NCI-H2107 (cell line): Measurements from ENCODE around the gene CREB3L1.
"Not testable (repeated sequence)": the region's sequence is repeated elsewhere in the genome, so short reads cannot be mapped to it uniquely, and the experiment has no call there.

Experiments used
- DNase-seq: peaks from one replicate; lab custom pipeline; 2025; lab: John Stamatoyannopoulos, UW

Gene CREB3L1

GRCh38 chr11:46249103-46249937 is 28.1 kb upstream of the CREB3L1 start:
- no peak for DNase-seq

GRCh38 chr11:46249938-46250744 is 27.3 kb upstream of the CREB3L1 start:
- DNase-seq: no peak

DNA sequence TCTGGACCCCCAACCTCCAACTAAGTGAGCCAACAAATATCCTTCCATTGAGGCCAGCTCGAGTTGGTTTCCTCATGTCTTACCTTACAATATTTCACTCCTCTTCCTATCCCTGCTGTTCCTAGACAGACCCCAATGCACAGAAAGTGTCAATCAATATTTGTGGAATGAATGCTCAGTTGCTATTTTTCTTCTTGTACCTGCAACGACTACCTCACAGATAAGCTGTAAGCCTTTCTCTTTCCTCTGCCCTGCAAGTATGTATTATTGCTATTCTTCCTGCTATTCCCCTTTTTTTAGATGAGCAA is 26.8 kb upstream of the CREB3L1 start:
- DNase-seq: no peak

- no peak for DNase-seq
Observed at GRCh38 chr11:46251954-46252353, 25.5 kb upstream of the CREB3L1 start.

GRCh38 chr11:46252373-46252914 is 25.0 kb upstream of the CREB3L1 start:
- no peak for DNase-seq

GRCh38 chr11:46253258-46254132 is 24.0 kb upstream of the CREB3L1 start:
- DNase-seq: no peak

DNA sequence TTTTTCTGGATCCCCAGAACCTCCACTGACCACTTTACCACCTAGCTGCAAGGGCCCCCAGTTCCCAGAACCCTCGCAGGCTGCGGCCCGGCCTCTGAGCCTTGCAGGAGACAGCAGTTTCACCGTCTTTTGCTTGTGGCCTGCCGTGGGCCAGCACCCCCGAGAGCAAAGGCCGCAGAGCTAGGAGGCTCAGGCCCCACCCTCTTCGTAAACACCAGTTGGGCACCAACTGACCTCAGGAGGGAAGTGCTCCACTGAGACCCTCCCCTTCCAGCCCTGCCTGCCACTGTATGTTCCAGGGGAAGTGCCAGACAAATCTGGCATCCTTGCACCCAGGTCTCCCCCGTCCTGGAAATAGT is 23.4 kb upstream of the CREB3L1 start:
- no peak for DNase-seq

DNA sequence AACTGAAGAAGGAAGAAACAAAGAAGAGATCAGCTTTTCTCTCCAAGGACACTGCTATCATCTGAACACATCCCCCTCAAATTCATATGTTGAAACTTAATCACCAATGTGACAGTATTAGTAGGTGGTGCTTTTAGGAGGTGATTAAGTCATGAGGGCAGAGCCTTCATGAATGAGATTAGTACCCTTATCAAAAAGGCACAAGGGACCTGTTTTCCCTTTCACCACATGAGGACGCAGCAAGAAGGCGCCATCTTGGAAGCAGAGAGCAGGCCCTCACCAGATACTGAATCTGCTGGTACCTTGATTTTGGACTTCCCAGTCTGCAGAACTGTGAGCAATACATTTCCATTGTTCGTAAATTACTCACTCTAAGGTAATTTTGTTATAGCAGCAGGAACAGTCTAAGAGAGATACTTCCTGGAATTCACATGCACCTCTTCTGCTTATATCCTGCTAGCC is 20.9 kb upstream of the CREB3L1 start:
- no peak for DNase-seq

DNA sequence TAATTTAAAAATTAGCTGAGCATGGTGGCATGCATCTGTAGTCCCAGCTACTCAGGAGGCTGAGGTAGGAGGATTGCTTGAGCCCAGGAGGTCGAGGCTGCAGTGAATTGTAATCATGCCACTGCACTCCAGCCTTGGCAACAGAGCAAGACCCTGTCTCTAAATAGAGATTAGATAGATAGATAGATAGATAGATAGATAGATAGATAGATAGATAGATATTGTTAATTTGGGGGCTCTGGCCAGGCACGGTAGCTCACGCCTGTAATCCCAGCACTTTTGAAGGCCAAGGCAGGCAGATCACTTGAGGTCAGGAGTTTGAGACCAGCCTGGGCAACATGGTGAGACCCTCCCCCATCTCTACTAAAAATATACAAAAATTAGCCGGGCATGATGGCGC is 18.1 kb upstream of the CREB3L1 start:
- not testable (repeated sequence) for DNase-seq

- DNase-seq: no peak
Observed at GRCh38 chr11:46259971-46260560, 17.4 kb upstream of the CREB3L1 start.

- DNase-seq: no peak
Observed at GRCh38 chr11:46263120-46263519, 14.3 kb upstream of the CREB3L1 start.

DNA sequence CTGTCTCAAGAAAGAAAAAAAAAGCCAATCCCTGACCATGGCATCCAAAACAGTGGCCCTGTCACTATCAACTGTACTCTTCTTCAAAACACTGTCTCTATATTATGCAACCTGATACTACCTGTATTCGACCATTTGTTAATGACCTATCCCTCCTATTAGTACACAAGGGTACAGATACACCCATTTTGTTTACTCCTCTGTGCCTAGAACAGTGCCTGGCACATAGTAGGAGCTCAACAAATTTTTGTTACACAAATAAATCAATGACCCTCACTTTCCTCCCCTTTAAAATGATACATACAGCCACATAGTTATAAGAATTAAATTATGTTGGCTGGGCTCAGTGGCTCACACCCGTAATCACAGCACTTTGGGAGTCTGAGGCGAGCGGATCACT is 13.4 kb upstream of the CREB3L1 start:
- no peak for DNase-seq

GRCh38 chr11:46264976-46265375 is 12.5 kb upstream of the CREB3L1 start:
- DNase-seq: no peak

GRCh38 chr11:46265764-46266163 is 11.7 kb upstream of the CREB3L1 start:
- no peak for DNase-seq

DNA sequence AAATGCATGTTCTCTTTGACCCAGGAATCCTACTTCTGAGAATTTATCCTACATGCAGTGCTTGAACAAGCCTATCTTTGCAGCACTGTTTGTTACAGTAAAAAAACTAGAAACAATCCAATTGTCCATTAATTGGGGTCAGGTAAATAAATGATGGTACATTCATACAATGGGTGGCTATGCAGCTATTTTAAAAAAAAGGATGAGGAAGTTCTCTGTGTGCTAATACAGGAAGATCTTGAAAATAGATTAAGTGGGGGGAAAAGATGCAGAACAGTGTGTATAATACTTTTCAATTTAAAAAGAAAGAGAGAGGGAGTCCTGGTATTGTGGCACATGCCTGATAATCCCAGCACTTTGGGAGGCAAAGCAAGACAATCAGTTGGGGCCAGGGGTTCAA is 9.5 kb upstream of the CREB3L1 start:
- DNase-seq: no peak

GRCh38 chr11:46270684-46271083 is 6.8 kb upstream of the CREB3L1 start:
- no peak for DNase-seq

GRCh38 chr11:46271407-46271806 is 6.1 kb upstream of the CREB3L1 start:
- DNase-seq: no peak

- no peak for DNase-seq
Observed at GRCh38 chr11:46271875-46272815, 5.3 kb upstream of the CREB3L1 start.

DNA sequence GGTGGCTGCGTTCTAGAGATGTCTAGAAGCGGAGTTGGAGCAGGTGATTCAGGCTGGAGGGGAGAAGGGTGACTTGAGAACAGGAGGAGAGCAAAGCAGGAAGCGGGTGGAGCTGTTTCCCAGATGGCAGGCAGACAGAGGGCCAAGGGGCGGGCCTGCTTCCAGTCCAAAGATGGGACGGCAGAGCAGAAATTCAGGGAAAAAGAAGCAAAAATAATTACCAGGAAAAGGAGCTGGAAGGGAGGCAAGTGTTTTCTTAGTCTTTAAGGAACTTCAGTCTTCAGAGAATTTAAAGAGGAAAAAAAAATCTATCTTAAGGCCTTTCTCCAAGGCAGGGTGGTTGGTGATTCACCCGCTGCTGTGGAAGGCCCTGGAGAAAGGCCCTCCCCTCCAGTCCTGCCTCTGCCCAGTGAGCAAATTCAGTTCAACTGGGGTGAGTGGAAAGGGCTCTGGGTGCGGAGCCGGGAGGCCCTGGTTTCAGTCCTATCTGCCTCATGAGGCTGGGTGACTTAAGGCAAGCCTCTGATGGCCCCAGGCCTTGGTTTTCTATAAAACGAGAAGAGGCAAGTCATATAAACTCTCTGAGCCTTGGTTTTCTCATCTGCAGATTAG is 4.5 kb upstream of the CREB3L1 start:
- DNase-seq: no peak

- DNase-seq: no peak
Observed at GRCh38 chr11:46273511-46274205, 3.8 kb upstream of the CREB3L1 start.
